Measurements from ENCODE around the gene COL5A1. TPM values are rescaled to one million over a fixed set of nuclear protein-coding genes. Genes with fewer than 3 reads are reported as not detected.

Gene COL5A1
- total and polyA plus RNA-seq, 2 donors (not counting 1 experiment from before 2014, with no cell fraction given) = 72.8 to 109 TPM

GRCh38 chr9:134677743-134678142, 36.1 kb downstream of the COL5A1 start:
- peaks cover 62% of the 10 kb centered on the region for H3K79me2 ChIP-seq (ENCODE audit: control insufficient read depth, insufficient read depth, low read length)

GRCh38 chr9:134678206-134678605, 36.6 kb downstream of the COL5A1 start:
- Histone ChIP-seq H3K9ac (ENCODE audit: insufficient read depth, low read length) (no peak overlapping the region), H3K9me3 (ENCODE audit: control insufficient read depth, insufficient read depth, low read depth, low read length) (no peaks in the 10 kb centered on the region), H3K79me2 (ENCODE audit: control insufficient read depth, insufficient read depth, low read length) (peaks cover 62% of the 10 kb centered on the region), H3K4me1 (ENCODE audit: control insufficient read depth, extremely low read depth, insufficient read depth, low read length) (peaks cover 14% of the 10 kb centered on the region), H3K4me2 (ENCODE audit: extremely low read depth, insufficient read depth, low read length) (peak overlapping the region; percentile 52), H3K36me3 (ENCODE audit: control insufficient read depth, insufficient read depth, low read length) (peaks cover 2% of the 10 kb centered on the region), H4K20me1 (ENCODE audit: control insufficient read depth, extremely low read depth, insufficient read depth, low read length) (peaks cover 10% of the 10 kb centered on the region), H2AFZ (ENCODE audit: low read length) (no peak overlapping the region), H3K4me3 (replicated peaks in 1 of 4; ENCODE audit: control extremely low read depth in 1 of 4, insufficient read depth in 1 of 4, low read depth in 3 of 4, low read length in 4 of 4) (no peak overlapping the region), H3K27me3 (ENCODE audit: control insufficient read depth, insufficient read depth, low read length) (no peaks in the 10 kb centered on the region), H3K27ac (ENCODE audit: insufficient read depth, low read length) (no peak overlapping the region)
- no peak for TF ChIP-seq CTCF (conservative IDR thresholded peaks at IDR 0.05 in 1 of 2, IDR thresholded peaks at IDR 0.05 in 1 of 2; ENCODE audit: low read depth in 1 of 2, low read length in 2 of 2)
- no peak for DNase-seq (ENCODE audit: low read depth in 2 of 2)

More at GRCh38 chr9:134677743-134678142, 36.1 kb downstream of the COL5A1 start:
- Histone ChIP-seq H3K4me2 (ENCODE audit: extremely low read depth, insufficient read depth, low read length) (no peak overlapping the region), H3K36me3 (ENCODE audit: control insufficient read depth, insufficient read depth, low read length) (peaks cover 2% of the 10 kb centered on the region), H3K27me3 (ENCODE audit: control insufficient read depth, insufficient read depth, low read length) (no peaks in the 10 kb centered on the region), H2AFZ (ENCODE audit: low read length) (no peak overlapping the region), H4K20me1 (ENCODE audit: control insufficient read depth, extremely low read depth, insufficient read depth, low read length) (peaks cover 13% of the 10 kb centered on the region), H3K27ac (ENCODE audit: insufficient read depth, low read length) (no peak overlapping the region), H3K9ac (ENCODE audit: insufficient read depth, low read length) (no peak overlapping the region), H3K9me3 (ENCODE audit: control insufficient read depth, insufficient read depth, low read depth, low read length) (no peaks in the 10 kb centered on the region), H3K4me1 (ENCODE audit: control insufficient read depth, extremely low read depth, insufficient read depth, low read length) (peaks cover 14% of the 10 kb centered on the region), H3K4me3 (replicated peaks in 1 of 4; ENCODE audit: control extremely low read depth in 1 of 4, insufficient read depth in 1 of 4, low read depth in 3 of 4, low read length in 4 of 4) (no peak overlapping the region)
- TF ChIP-seq CTCF (conservative IDR thresholded peaks at IDR 0.05 in 1 of 2, IDR thresholded peaks at IDR 0.05 in 1 of 2; ENCODE audit: low read depth in 1 of 2, low read length in 2 of 2) (no peak), EZH2 (IDR thresholded peaks at IDR 0.05; ENCODE audit: low read length, missing control alignments) (no peak)
- no peak for DNase-seq (ENCODE audit: low read depth in 2 of 2)

- Histone ChIP-seq H3K36me3 (ENCODE audit: control insufficient read depth, insufficient read depth, low read length) (peaks cover 4% of the 10 kb centered on the region), H3K9ac (ENCODE audit: insufficient read depth, low read length) (no peak overlapping the region), H3K4me3 (replicated peaks in 1 of 4; ENCODE audit: control extremely low read depth in 1 of 4, insufficient read depth in 1 of 4, low read depth in 3 of 4, low read length in 4 of 4) (no peak overlapping the region), H2AFZ (ENCODE audit: low read length) (no peak overlapping the region), H3K27ac (ENCODE audit: insufficient read depth, low read length) (no peak overlapping the region), H3K9me3 (ENCODE audit: control insufficient read depth, insufficient read depth, low read depth, low read length) (no peaks in the 10 kb centered on the region), H4K20me1 (ENCODE audit: control insufficient read depth, extremely low read depth, insufficient read depth, low read length) (peaks cover 9% of the 10 kb centered on the region), H3K27me3 (ENCODE audit: control insufficient read depth, insufficient read depth, low read length) (no peaks in the 10 kb centered on the region), H3K79me2 (ENCODE audit: control insufficient read depth, insufficient read depth, low read length) (peaks cover 62% of the 10 kb centered on the region), H3K4me2 (ENCODE audit: extremely low read depth, insufficient read depth, low read length) (peak overlapping the region; percentile 52), H3K4me1 (ENCODE audit: control insufficient read depth, extremely low read depth, insufficient read depth, low read length) (peaks cover 14% of the 10 kb centered on the region)
- TF ChIP-seq CTCF (conservative IDR thresholded peaks at IDR 0.05 in 1 of 2, IDR thresholded peaks at IDR 0.05 in 1 of 2; ENCODE audit: low read depth in 1 of 2, low read length in 2 of 2) (no peak), EZH2 (IDR thresholded peaks at IDR 0.05; ENCODE audit: low read length, missing control alignments) (no peak)
- DNase-seq (ENCODE audit: low read depth in 2 of 2) = no peak
Observed at GRCh38 chr9:134678666-134679443, 37.3 kb downstream of the COL5A1 start.

All from fibroblast of lung (primary cell).